Measurements from ENCODE around the gene AKR1B15. TPM values are rescaled to one million over a fixed set of nuclear protein-coding genes. Genes with fewer than 3 reads are reported as not detected.
A peak's percentile ranks its signal among the peaks of the same experiment; 100 is the strongest.

Gene AKR1B15
- total and polyA plus RNA-seq, 9 of the 15 experiments (the other 6 are each of a cell fraction or from before 2014, with no cell fraction given), result not detected

DNA sequence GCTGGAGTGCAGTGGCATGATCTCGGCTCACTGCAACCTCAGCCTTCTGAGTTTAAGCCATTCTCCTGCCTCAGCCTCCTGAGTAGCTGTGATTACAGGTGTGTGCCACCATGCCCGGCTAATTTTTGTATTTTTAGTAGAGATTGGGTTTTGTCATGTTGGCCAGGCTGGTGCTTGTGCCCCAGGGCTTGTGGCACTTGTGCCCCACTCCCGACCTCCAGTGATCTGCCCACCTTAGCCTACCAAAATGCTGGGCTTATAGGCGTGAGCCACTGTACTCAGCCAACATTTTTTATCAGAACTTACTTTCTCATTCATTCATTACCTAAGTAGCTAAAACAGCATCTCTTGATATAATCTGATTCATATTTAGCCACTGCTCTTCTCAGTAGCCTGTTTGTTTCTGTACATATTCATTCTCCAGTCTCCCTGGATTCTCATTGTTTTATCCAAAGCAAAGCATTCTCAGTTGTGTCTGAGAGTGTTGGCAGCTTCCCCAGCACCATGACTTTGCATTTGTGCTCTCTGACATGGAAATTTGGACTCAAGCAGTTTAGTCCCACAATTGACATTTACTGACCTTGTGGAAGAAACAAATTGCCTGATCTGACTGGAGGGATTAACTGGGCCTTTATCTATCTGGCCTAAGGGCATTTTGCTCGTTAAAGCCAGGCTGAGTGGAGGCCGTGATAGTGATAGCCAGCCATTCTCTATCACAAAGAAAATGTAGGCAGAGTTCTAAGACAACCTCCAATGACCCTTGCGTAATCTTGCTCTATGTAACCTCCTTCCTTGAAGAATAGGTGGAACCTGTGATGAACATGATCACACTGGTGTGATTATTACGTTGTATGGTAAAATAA is 44.9 kb downstream of the AKR1B15 start (continued):
- TF ChIP-seq, protein P1, sequence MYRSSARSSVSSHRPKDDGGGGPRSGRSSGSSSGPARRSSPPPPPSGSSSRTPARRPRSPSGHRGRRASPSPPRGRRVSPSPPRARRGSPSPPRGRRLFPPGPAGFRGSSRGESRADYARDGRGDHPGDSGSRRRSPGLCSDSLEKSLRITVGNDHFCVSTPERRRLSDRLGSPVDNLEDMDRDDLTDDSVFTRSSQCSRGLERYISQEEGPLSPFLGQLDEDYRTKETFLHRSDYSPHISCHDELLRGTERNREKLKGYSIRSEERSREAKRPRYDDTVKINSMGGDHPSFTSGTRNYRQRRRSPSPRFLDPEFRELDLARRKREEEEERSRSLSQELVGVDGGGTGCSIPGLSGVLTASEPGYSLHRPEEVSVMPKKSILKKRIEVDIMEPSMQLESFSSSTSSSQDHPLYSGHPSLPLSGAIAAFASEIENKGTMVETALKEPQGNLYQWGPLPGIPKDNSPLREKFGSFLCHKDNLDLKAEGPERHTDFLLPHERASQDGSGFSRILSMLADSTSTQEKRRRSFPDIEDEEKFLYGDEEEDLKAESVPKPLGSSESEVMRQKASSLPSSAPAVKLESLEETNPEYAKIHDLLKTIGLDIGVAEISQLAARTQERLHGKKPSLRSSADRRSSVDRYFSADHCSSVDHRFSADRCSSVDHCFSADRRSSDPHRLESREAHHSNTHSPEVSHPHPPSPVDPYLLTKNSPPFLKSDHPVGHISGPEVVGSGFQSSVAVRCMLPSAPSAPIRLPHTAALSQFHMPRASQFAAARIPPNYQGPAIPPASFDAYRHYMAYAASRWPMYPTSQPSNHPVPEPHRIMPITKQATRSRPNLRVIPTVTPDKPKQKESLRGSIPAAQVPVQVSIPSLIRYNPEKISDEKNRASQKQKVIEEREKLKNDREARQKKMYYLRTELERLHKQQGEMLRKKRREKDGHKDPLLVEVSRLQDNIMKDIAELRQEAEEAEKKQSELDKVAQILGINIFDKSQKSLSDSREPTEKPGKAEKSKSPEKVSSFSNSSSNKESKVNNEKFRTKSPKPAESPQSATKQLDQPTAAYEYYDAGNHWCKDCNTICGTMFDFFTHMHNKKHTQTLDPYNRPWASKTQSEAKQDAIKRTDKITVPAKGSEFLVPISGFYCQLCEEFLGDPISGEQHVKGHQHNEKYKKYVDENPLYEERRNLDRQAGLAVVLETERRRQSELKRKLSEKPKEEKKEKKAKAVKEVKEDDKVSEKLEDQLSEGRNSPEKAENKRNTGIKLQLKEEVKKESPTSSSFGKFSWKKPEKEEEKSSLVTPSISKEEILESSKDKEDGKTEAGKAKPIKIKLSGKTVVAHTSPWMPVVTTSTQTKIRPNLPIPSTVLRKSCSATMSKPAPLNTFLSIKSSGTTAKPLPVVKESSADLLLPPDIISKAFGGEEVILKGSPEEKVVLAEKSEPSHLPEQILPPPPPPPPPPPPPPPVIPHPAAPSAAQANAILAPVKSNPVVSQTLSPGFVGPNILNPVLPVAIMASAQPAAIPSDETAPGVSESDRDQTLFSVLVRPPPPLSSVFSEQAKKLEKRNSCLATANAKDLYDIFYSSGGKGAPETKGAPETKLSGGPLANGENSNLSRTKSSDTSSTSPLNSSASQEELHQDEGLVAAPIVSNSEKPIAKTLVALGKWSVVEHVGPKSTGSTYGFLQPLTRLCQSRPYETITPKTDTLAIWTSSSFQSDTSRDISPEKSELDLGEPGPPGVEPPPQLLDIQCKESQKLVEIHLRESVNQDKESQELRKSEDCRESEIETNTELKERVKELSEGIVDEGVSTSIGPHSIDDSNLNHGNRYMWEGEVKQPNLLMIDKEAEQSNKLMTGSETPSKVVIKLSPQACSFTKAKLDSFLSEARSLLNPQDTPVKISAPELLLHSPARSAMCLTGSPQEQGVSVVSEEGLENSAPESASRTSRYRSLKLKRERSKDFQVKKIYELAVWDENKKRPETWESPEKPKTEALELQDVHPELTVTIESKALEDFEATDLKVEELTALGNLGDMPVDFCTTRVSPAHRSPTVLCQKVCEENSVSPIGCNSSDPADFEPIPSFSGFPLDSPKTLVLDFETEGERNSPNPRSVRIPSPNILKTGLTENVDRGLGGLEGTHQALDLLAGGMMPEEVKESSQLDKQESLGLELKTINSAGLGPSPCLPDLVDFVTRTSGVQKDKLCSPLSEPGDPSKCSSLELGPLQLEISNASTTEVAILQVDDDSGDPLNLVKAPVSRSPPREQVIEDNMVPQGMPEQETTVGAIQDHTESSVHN (IDR thresholded peaks at IDR 0.05; ENCODE audit: borderline replicate concordance in 1 of 2, low read depth in 1 of 2), result no peak
- TF ChIP-seq ZNF668 (CRISPR knock-in tag; IDR thresholded peaks at IDR 0.05) (no peak), SETDB1 (IDR thresholded peaks at IDR 0.05; ENCODE audit: low read length) (no peak), SRF (CRISPR knock-in tag; IDR thresholded peaks at IDR 0.05) (no peak), PHF21A (IDR thresholded peaks at IDR 0.05; ENCODE audit: borderline replicate concordance, low read depth) (no peak), MAFG (tag; conservative IDR thresholded peaks at IDR 0.05) (peak; percentile 98)
- TF ChIP-seq, protein P2, sequence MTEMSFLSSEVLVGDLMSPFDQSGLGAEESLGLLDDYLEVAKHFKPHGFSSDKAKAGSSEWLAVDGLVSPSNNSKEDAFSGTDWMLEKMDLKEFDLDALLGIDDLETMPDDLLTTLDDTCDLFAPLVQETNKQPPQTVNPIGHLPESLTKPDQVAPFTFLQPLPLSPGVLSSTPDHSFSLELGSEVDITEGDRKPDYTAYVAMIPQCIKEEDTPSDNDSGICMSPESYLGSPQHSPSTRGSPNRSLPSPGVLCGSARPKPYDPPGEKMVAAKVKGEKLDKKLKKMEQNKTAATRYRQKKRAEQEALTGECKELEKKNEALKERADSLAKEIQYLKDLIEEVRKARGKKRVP (CRISPR knock-in tag; IDR thresholded peaks at IDR 0.05), result no peak
- TF ChIP-seq, protein P3, sequence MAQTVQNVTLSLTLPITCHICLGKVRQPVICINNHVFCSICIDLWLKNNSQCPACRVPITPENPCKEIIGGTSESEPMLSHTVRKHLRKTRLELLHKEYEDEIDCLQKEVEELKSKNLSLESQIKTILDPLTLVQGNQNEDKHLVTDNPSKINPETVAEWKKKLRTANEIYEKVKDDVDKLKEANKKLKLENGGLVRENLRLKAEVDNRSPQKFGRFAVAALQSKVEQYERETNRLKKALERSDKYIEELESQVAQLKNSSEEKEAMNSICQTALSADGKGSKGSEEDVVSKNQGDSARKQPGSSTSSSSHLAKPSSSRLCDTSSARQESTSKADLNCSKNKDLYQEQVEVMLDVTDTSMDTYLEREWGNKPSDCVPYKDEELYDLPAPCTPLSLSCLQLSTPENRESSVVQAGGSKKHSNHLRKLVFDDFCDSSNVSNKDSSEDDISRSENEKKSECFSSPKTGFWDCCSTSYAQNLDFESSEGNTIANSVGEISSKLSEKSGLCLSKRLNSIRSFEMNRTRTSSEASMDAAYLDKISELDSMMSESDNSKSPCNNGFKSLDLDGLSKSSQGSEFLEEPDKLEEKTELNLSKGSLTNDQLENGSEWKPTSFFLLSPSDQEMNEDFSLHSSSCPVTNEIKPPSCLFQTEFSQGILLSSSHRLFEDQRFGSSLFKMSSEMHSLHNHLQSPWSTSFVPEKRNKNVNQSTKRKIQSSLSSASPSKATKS (CRISPR knock-in tag; IDR thresholded peaks at IDR 0.05), result no peak
- TF ChIP-seq, protein P4, sequence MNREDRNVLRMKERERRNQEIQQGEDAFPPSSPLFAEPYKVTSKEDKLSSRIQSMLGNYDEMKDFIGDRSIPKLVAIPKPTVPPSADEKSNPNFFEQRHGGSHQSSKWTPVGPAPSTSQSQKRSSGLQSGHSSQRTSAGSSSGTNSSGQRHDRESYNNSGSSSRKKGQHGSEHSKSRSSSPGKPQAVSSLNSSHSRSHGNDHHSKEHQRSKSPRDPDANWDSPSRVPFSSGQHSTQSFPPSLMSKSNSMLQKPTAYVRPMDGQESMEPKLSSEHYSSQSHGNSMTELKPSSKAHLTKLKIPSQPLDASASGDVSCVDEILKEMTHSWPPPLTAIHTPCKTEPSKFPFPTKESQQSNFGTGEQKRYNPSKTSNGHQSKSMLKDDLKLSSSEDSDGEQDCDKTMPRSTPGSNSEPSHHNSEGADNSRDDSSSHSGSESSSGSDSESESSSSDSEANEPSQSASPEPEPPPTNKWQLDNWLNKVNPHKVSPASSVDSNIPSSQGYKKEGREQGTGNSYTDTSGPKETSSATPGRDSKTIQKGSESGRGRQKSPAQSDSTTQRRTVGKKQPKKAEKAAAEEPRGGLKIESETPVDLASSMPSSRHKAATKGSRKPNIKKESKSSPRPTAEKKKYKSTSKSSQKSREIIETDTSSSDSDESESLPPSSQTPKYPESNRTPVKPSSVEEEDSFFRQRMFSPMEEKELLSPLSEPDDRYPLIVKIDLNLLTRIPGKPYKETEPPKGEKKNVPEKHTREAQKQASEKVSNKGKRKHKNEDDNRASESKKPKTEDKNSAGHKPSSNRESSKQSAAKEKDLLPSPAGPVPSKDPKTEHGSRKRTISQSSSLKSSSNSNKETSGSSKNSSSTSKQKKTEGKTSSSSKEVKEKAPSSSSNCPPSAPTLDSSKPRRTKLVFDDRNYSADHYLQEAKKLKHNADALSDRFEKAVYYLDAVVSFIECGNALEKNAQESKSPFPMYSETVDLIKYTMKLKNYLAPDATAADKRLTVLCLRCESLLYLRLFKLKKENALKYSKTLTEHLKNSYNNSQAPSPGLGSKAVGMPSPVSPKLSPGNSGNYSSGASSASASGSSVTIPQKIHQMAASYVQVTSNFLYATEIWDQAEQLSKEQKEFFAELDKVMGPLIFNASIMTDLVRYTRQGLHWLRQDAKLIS (CRISPR knock-in tag; IDR thresholded peaks at IDR 0.05), result no peak

Data from K562 (cell line).